Keratinocyte (primary cell): ENCODE data around the gene FAM229A.

Experiments used
- CTCF ChIP-seq, 3 experiments: IDR thresholded peaks in 1 of 3; conservative IDR thresholded peaks in 1 of 3; optimal IDR thresholded peaks in 1 of 3; 2 replicates in 2 of 3; 3 replicates in 1 of 3; pipeline versions ENCODE3 to v1.5.1; 2011; ENCODE audit warnings: low read length in 3 of 3, mild to moderate bottlenecking in 3 of 3, moderate library complexity in 2 of 3, control low read depth in 1 of 3, inconsistent platforms in 1 of 3; ENCODE audit not compliant: insufficient read depth in 2 of 3; ENCODE audit errors: extremely low read depth in 1 of 3
- EZH2 ChIP-seq: IDR thresholded peaks from one replicate; pipeline ENCODE4 v1.6.1; 2012; ENCODE audit warnings: inconsistent platforms, mild to moderate bottlenecking, low read length, moderate library complexity

GRCh38 chr1:32351399-32352238 is 10.7 kb downstream of the FAM229A start:
- no peak for TF ChIP-seq EZH2
- TF ChIP-seq CTCF (optimal IDR thresholded peaks at IDR 0.05 in 1 of 3, IDR thresholded peaks at IDR 0.05 in 1 of 3, conservative IDR thresholded peaks at IDR 0.05 in 1 of 3; ENCODE audit: extremely low read depth in 1 of 3, insufficient read depth in 2 of 3, low read length in 3 of 3) = peak in 1 of 3 experiments; percentile 6
